Panc1 (cell line): ENCODE results near the gene TPP1. TPM values are rescaled to one million over a fixed set of nuclear protein-coding genes. Genes with fewer than 3 reads are reported as not detected.
A peak's percentile ranks its signal among the peaks of the same experiment; 100 is the strongest.

Experiments
- ATAC-seq: fragments of 200-7000 bp; cut with Tn5 transposase; 2 replicates; pipeline ENCODE4 v1.9.1; 2020; ENCODE audit warnings: mild to moderate bottlenecking, moderate library complexity
- BruUV-seq: library from RNA; stranded (reverse); fragments of 400-500 nt; replicated peaks from 2 replicates; lab custom pipeline; 2021; lab: Mats Ljungman, UMichigan
- CTCF ChIA-PET: fragments of 300-600 bp; sonication (Branson Sonifier 250); formaldehyde crosslinking; loops from one replicate; lab custom pipeline; 2022; ENCODE audit warnings: antibody characterized with exemption; lab: Charles Lee
- POLR2A ChIA-PET: fragments of 300-600 bp; sonication (Branson Sonifier 250); formaldehyde crosslinking; loops from one replicate; lab custom pipeline; 2022; ENCODE audit warnings: antibody characterized with exemption; lab: Charles Lee
- DNase-seq: peaks from one replicate; pipeline ENCODE4 v3.0.0-alpha.2; 2010; ENCODE audit warnings: low read depth, low spot score
- H3K27ac ChIP-seq: 2 replicates; pipeline ENCODE4 v1.5.1; 2011; ENCODE audit warnings: mild to moderate bottlenecking, low read length, inconsistent platforms
- H3K27me3 ChIP-seq: fragments of 200-500 bp; sonication (Bioruptor generic); 2 replicates; pipeline ENCODE4 v1.6.0; 2014; ENCODE audit warnings: low read length, inconsistent platforms; ENCODE audit not compliant: control insufficient read depth, insufficient read depth
- H3K36me3 ChIP-seq: fragments of 200-500 bp; sonication (Bioruptor generic); 2 replicates; pipeline ENCODE4 v1.5.1; 2014; ENCODE audit warnings: inconsistent platforms, mild to moderate bottlenecking, low read length, moderate library complexity; ENCODE audit not compliant: control insufficient read depth, insufficient read depth
- H3K4me1 ChIP-seq: 2 replicates; pipeline ENCODE4 v1.5.1; 2011; ENCODE audit warnings: inconsistent platforms, mild to moderate bottlenecking, low read length, moderate library complexity; ENCODE audit not compliant: control insufficient read depth, insufficient read depth
- H3K4me3 ChIP-seq, 2 experiments: 2 replicates each; pipeline ENCODE4 v1.5.1; 2011 to 2012; ENCODE audit warnings: low read depth in 2 of 2, low read length in 2 of 2, mild to moderate bottlenecking in 2 of 2, inconsistent platforms in 1 of 2, moderate library complexity in 1 of 2
- H3K9me3 ChIP-seq: fragments of 200-500 bp; sonication (Bioruptor generic); 2 replicates; pipeline ENCODE4 v1.5.1; 2014; ENCODE audit warnings: low read depth, mild to moderate bottlenecking, inconsistent platforms, low read length, moderate library complexity; ENCODE audit not compliant: control insufficient read depth, insufficient read depth
- POLR2AphosphoS5 ChIP-seq: IDR thresholded peaks from 2 replicates; pipeline ENCODE4 v1.6.1; 2012; ENCODE audit warnings: mild to moderate bottlenecking, low read depth, low read length, moderate library complexity
- SIN3A ChIP-seq: IDR thresholded peaks from 2 replicates; pipeline ENCODE4 v1.6.1; 2012; ENCODE audit warnings: low read depth, mild to moderate bottlenecking, low read length, moderate library complexity, borderline replicate concordance; ENCODE audit not compliant: insufficient read depth
- TCF7L2 ChIP-seq: IDR thresholded peaks from 2 replicates; pipeline ENCODE4 v1.6.1; 2011; ENCODE audit warnings: mild to moderate bottlenecking, low read depth, low read length, inconsistent platforms
- in situ Hi-C: cut with HindIII; loops from 2 replicates; pipeline ENCODE4 v1.10.0; 2016; ENCODE audit warnings: low sequenced_read_pairs, low pct_unique_long_range_greater_than_20kb
- intact Hi-C: fragments of 100-400 bp; cut with micrococcal nuclease; formaldehyde crosslinking; loops from one replicate; pipeline ENCODE4 v1.10.0; 2022; ENCODE audit not compliant: unreplicated experiment
- total RNA-seq: library from RNA; stranded (reverse); gene quantifications from one replicate; pipeline ENCODE4 v1.2.1, GENCODE V29; 2021; ENCODE audit not compliant: unreplicated experiment
- TF ChIP-seq, protein P1 (sequence below), 2 experiments: IDR thresholded peaks; 2 replicates each; pipeline ENCODE4 v1.6.1; 2011 to 2012; ENCODE audit warnings: low read depth in 2 of 2, control low read depth in 1 of 2, low read length in 1 of 2, mild to moderate bottlenecking in 1 of 2, moderate library complexity in 1 of 2; ENCODE audit not compliant: insufficient read depth in 1 of 2
- TF ChIP-seq, protein P2 (sequence below): fragments of 450-650 bp; IDR thresholded peaks from 2 replicates; pipeline ENCODE4 v1.5.1; 2017; ENCODE audit warnings: mild to moderate bottlenecking

Gene TPP1
- total RNA-seq, 1 experiment from 2014 or later: 200 TPM

- intact Hi-C loops: loop anchor here (10.0 kb wide), 1 partner anchor 229 kb away; no protein-coding TSS in a partner anchor
Measured at GRCh38 chr11:6603287-6604080, 15.7 kb downstream of the TPP1 start, which contains the start of the genes ILK and RRP8. ILK (plus strand) TSS chr11:6603774; CDS start chr11:6604272, 498 bp downstream. RRP8 (minus strand) TSS chr11:6603616; CDS start chr11:6603502, 114 bp downstream.

DNA sequence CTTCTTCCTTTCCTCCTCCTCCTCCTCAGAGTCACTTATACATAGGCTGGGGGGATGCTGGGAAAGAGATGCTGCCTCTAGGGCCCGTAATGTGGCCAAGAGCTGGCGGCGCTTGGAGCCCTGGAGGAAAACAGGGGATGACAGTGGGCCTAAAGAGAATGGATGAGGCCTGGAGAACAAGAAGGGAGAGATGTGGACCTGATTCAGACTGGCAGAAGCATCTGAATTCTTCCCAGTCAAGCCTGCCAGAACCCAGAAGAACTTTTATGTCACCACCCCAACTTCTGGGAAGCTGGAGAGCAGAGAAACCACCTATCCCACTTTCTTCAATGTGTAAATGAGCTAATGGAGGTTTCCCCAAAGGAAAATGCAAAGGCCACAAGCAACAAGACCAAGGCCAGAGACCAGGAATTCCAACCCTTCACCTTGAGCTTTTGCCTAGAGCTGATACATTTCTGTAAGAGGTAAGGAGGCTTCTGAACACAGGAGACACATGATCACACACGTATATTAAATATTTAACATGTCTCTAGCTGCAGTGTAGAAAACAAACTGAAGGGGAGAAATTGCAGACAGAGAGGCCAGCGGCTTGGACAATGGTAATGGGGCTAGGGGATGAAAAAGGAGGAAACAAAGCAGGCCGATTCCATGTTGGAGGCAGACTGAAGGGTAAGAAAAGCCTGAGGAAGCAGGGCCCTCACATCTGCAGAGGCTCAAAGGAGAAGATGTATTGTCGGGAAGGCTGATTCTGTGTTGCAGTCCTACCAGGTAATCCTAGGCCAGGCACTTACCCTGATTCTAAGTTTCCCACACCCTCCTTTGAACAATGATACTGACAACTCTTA lies 16.9 kb downstream of the TPP1 start:
- TF ChIP-seq, protein P1, sequence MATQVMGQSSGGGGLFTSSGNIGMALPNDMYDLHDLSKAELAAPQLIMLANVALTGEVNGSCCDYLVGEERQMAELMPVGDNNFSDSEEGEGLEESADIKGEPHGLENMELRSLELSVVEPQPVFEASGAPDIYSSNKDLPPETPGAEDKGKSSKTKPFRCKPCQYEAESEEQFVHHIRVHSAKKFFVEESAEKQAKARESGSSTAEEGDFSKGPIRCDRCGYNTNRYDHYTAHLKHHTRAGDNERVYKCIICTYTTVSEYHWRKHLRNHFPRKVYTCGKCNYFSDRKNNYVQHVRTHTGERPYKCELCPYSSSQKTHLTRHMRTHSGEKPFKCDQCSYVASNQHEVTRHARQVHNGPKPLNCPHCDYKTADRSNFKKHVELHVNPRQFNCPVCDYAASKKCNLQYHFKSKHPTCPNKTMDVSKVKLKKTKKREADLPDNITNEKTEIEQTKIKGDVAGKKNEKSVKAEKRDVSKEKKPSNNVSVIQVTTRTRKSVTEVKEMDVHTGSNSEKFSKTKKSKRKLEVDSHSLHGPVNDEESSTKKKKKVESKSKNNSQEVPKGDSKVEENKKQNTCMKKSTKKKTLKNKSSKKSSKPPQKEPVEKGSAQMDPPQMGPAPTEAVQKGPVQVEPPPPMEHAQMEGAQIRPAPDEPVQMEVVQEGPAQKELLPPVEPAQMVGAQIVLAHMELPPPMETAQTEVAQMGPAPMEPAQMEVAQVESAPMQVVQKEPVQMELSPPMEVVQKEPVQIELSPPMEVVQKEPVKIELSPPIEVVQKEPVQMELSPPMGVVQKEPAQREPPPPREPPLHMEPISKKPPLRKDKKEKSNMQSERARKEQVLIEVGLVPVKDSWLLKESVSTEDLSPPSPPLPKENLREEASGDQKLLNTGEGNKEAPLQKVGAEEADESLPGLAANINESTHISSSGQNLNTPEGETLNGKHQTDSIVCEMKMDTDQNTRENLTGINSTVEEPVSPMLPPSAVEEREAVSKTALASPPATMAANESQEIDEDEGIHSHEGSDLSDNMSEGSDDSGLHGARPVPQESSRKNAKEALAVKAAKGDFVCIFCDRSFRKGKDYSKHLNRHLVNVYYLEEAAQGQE (IDR thresholded peaks at IDR 0.05; ENCODE audit: insufficient read depth in 1 of 2, low read depth in 2 of 2, low read length in 1 of 2): no peak
- TF ChIP-seq, protein P2, sequence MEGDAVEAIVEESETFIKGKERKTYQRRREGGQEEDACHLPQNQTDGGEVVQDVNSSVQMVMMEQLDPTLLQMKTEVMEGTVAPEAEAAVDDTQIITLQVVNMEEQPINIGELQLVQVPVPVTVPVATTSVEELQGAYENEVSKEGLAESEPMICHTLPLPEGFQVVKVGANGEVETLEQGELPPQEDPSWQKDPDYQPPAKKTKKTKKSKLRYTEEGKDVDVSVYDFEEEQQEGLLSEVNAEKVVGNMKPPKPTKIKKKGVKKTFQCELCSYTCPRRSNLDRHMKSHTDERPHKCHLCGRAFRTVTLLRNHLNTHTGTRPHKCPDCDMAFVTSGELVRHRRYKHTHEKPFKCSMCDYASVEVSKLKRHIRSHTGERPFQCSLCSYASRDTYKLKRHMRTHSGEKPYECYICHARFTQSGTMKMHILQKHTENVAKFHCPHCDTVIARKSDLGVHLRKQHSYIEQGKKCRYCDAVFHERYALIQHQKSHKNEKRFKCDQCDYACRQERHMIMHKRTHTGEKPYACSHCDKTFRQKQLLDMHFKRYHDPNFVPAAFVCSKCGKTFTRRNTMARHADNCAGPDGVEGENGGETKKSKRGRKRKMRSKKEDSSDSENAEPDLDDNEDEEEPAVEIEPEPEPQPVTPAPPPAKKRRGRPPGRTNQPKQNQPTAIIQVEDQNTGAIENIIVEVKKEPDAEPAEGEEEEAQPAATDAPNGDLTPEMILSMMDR: no peak
- no peak for TF ChIP-seq SIN3A
- no peak for TF ChIP-seq POLR2AphosphoS5
- no peak for TF ChIP-seq TCF7L2
- ATAC-seq (no peak), DNase-seq (no peak)
- H3K4me3 ChIP-seq: peak overlapping the region; percentile 95 to 98
- no peaks in the 10 kb centered on the region for H3K27me3 ChIP-seq
- no peaks in the 10 kb centered on the region for H3K9me3 ChIP-seq
- CTCF ChIA-PET: interaction anchor here (0.7 to 1.0 kb wide), 2 partner anchors 71 to 80 kb away, joined by 8 to 12 read pairs; no protein-coding TSS in a partner anchor
- peaks cover 35% of the 10 kb centered on the region for H3K4me1 ChIP-seq
- POLR2A ChIA-PET: interaction anchor here (0.7 kb wide), 1 partner anchor 8 kb away, joined by 6 read pairs; no protein-coding TSS in a partner anchor
- peak overlapping the region; percentile 98 for H3K27ac ChIP-seq
- BruUV-seq: TSS peak; percentile 63
- in situ Hi-C loops: no loop called here
- peaks cover 12% of the 10 kb centered on the region for H3K36me3 ChIP-seq
- intact Hi-C loops: loop anchor here (10.0 kb wide), 1 partner anchor 228 kb away; no protein-coding TSS in a partner anchor

More at GRCh38 chr11:6603287-6604080, 15.7 kb downstream of the TPP1 start, which contains the start of the genes ILK and RRP8:
- H3K4me3 ChIP-seq: peak within 1 kb of the TSS; percentile 95 to 98
- H3K36me3 ChIP-seq: peaks cover 14% of the 10 kb centered on the region
- ATAC-seq: peak; percentile 93
- H3K4me1 ChIP-seq: peaks cover 46% of the 10 kb centered on the region
- CTCF ChIA-PET: interaction anchor here (0.7 to 1.2 kb wide), 3 partner anchors 73 to 79 kb away, joined by 7 to 12 read pairs (median 8); partner anchors contain the start of gene MRPL17
- H3K9me3 ChIP-seq: no peaks in the 10 kb centered on the region
- no TSS peak for BruUV-seq
- DNase-seq: no peak
- peak within 1 kb of the TSS; percentile 98 for H3K27ac ChIP-seq
- peak; percentile 14; the same call in 1 of the 2 replicates for TF ChIP-seq TCF7L2
- TF ChIP-seq POLR2AphosphoS5: peak; percentile 92
- peak; percentile 100 for TF ChIP-seq SIN3A
- TF ChIP-seq, protein P2: no peak; the same call in 1 of the 2 replicates
- TF ChIP-seq, protein P1 (IDR thresholded peaks at IDR 0.05; ENCODE audit: insufficient read depth in 1 of 2, low read depth in 2 of 2, low read length in 1 of 2): peak in 1 of 2 experiments; percentile 68; a peak in 2 of 4 replicates
- POLR2A ChIA-PET: interaction anchor here (0.7 kb wide), 1 partner anchor 9 kb away, joined by 6 read pairs; no protein-coding TSS in a partner anchor
- no peaks in the 10 kb centered on the region for H3K27me3 ChIP-seq
- in situ Hi-C loops: no loop called here
